Kidney glomerular epithelial cell (primary cell): ENCODE measurements around the gene GNE.
A peak's percentile ranks its signal among the peaks of the same experiment; 100 is the strongest.
"Not testable (repeated sequence)": the region's sequence is repeated elsewhere in the genome, so short reads cannot be mapped to it uniquely, and the experiment has no call there.

Source experiments
- DNase-seq: peaks from one replicate; lab custom pipeline; 2025; lab: John Stamatoyannopoulos, UW

Gene GNE

DNA sequence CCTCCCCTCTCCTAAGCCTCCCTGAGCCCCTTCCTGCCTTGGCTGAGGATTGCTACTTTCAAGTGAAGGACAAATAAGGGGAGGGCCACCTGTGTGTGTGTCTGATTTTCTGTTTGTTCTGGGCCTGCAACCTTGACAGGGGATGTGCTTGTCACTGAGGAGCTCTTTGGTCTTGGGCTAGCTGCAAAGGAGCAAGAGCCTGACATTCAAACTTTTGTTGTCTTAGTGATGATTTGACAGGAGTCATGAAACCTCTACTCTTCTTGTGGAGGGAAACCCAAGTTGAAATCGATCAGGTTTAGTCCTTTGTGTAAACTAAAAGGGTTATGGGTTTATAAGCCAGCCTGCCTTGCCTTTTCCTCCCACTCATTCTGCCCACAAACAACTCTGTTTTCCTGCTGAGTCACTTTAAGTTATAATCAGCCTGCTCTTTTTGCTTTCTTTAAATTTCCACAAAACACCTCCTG is 50.7 kb downstream of the GNE start:
- DNase-seq = peak; percentile 60

- DNase-seq = peak; percentile 76
These were observed 51.2 kb downstream of the GNE start for GRCh38 chr9:36207016-36207415.

DNA sequence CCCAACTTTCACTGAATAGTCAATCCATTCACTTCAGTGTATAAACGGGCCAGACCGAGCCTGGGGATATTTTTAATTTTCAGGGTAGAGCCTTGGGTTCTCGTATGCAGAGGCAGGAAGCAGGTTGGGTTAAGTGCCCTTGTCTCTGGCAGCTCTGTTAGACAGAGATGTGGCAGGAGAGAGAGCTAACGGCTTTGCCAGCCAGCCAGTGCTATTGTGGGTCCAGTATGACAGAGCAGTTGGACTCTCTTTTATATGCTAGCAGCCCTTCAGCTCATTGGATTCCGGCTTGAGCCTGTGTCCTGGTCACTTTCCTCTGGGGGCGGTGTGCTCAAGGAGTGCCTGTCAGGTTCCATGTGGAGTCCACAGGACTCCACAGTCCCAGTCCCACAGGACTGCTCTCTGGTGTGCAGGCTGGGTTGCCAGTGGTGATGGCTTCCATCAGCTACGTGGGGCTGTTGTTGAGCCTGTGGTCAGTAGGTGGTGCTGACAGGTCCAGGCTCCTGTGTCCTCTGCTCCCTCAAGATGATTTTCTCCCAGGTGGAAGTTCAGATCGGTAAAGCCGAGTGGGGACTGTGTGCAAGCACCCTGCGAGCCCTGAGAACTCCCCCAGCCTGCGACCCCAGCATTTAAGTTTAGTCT is 53.2 kb downstream of the GNE start:
- no peak for DNase-seq

GRCh38 chr9:36194326-36195000 is 63.8 kb downstream of the GNE start:
- DNase-seq = peak; percentile 40

DNA sequence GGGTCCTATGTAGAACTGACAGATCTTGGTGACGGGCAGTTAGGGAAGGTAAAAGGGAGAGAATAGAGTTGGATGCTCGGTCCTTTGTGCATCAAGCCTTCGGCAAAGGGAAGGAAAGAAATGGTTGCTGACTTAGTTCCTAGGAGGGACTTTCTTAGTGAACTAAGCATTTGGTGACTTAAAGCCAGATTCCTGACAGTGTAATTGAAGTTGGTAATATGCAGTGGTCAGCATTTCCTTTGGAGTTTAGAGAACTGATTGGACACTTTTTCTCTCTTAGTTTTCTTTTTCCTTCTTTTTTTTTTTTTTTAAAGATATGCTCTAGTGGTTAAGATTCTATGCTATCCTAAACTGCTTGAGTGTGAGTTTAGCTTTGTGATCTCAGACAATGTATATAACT is 65.2 kb downstream of the GNE start:
- DNase-seq = no peak

DNA sequence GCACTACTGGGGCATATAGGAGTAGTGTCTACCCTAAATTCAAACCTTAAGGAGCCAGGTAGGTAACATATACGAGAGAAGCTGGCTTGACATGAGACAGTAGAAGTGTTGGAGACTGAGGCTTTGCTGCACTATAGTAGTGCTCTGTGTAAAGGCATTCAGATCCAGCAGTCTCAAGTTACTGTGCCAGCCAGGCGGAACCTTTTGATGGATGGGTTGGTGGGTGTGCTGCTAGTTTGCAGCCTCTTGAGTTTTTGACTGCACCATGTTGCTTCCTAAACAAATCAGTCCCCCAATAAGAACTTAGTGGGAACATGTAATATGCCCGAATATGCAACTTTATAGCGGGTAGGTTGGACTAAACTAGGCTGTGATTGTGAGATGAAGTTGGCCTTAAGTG is 66.1 kb downstream of the GNE start:
- DNase-seq = peak; percentile 39

GRCh38 chr9:36191686-36192085 is 66.6 kb downstream of the GNE start:
- DNase-seq = no peak

GRCh38 chr9:36191290-36191645 is 67.0 kb downstream of the GNE start:
- DNase-seq = no peak

DNA sequence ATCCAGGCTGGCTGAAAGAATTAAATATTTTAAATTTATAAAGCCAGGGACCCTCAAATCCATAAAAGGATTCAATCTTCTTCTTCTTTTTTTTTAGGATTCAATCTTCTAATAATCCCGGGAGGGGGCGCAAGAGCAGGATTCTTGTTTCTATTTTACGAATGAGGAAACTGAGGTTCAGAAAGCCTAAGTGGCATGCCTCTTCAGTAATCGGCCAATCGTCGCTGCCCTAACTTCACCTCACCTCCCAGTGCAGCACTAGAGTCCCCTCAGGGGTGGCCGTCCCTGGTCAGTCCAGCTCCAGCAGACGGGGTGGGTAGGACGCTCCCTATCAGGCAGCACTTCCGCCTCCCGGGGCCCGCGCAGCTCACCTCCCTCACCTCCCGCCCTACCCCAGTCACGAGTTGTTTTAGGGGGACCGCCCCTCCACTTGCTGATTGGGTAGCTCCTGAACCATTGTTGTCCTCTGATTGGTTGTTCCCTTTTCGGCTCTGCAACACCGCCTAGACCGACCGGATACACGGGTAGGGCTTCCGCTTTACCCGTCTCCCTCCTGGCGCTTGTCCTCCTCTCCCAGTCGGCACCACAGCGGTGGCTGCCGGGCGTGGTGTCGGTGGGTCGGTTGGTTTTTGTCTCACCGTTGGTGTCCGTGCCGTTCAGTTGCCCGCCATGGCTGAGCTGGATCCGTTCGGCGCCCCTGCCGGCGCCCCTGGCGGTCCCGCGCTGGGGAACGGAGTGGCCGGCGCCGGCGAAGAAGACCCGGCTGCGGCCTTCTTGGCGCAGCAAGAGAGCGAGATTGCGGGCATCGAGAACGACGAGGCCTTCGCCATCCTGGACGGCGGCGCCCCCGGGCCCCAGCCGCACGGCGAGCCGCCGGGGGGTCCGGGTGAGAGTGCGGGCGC is 67.6 kb downstream of the GNE start, which contains the start of gene CLTA:
CLTA (plus strand) TSS at position 534 of the 902 bp plus-strand sequence; CDS start at position 670, 136 bp downstream.
- peak; percentile 96 for DNase-seq

DNA sequence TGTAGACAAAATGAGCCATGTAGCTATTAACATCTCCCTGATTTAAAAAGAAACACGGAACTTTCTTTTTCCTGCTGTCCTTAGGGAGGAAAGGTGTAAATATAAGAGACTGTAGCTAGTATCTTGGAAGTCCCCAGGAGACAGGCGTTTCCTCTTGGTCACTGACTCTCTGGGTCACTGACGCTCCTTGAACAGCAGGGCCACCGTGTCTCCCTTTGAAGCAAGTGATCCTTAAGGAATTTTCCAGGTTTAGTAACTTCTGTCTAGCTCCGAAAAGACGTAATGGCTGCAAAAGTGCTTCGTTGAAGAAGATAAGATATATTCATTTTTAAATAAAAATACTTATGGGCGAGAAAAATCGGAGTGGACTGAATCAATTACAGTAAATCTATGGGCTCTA is 68.3 kb downstream of the GNE start:
- DNase-seq = peak; percentile 23

- DNase-seq = no peak
These were observed 70.0 kb downstream of the GNE start for GRCh38 chr9:36188212-36188611.

GRCh38 chr9:36187414-36187813 is 70.8 kb downstream of the GNE start:
- DNase-seq = peak; percentile 89

DNA sequence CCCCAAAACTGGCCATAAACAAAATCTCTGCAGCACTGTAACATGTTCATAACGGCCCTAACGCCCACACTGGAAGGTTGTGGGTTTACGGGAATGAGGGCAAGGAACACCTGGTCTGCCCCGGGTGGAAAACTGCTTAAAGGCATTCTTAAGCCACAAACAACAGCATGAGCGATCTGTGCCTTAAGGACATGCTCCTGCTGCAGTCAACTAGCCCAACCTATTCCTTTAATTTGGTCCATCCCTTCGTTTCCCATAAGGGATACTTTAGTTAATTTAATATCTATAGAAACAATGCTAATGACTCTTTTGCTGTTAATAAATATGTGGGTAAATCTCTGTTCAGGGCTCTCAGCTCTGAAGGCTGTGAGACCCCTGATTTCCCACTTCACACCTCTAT is 78.0 kb downstream of the GNE start:
- DNase-seq = not testable (repeated sequence)

- no peak for DNase-seq
These were observed 80.7 kb downstream of the GNE start for GRCh38 chr9:36177571-36177970.

GRCh38 chr9:36176496-36176895 is 81.8 kb downstream of the GNE start:
- not testable (repeated sequence) for DNase-seq

GRCh38 chr9:36175209-36175608 is 83.0 kb downstream of the GNE start:
- DNase-seq = not testable (repeated sequence)

- no peak for DNase-seq
These were observed 83.5 kb downstream of the GNE start for GRCh38 chr9:36174731-36175130.

GRCh38 chr9:36174271-36174670 is 84.0 kb downstream of the GNE start:
- no peak for DNase-seq

DNA sequence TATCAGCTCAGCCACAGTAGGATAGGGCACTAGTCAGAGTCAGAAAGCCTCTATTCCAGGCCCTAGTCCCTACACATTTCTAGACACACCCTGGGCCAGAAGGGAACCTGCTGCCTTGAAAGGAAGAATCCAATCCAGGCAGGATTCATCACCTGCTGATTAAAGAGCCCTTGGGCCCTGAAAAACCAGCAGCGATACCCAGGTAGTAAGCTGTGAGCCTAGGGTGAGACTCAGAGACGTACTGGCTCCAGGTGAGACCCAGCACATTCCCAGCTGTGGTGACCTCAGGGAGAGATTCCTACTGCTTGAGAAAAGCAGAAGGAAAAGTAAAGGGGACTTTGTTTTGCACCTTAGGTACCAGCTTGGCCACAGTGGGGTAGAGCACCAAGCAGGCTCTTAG is 84.4 kb downstream of the GNE start:
- no peak for DNase-seq

DNA sequence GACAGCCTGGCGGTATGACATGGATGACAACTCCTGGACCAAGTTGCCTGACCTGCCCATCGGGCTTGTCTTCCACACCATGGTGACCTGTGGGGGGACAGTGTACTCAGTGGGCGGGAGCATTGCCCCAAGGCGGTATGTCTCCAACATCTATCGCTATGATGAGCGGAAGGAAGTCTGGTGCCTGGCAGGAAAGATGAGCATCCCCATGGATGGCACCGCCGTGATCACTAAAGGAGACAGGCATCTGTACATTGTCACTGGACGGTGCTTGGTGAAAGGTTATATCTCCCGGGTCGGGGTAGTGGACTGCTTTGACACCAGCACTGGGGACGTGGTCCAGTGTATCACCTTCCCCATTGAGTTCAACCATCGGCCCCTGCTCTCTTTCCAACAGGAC is 87.7 kb downstream of the GNE start:
- no peak for DNase-seq

DNA sequence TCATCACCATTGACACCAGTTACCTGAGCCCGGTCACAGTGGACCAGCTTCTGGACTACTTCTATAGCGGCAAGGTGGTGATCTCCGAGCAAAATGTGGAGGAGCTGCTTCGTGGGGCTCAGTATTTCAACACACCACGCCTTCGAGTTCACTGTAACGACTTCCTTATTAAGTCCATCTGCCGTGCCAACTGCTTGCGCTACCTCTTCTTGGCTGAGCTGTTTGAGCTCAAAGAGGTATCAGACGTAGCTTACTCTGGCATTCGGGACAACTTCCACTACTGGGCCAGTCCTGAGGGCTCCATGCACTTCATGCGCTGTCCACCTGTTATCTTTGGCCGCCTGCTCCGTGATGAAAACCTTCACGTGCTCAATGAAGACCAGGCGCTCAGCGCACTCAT is 88.5 kb downstream of the GNE start:
- DNase-seq = no peak

GRCh38 chr9:36169166-36169565 is 89.1 kb downstream of the GNE start, which contains the start of gene CCIN:
Gene CCIN (plus strand): TSS chr9:36169388. CDS start chr9:36169503, 115 bp downstream.
- DNase-seq = no peak
